ENCODE measurements around the gene NUDT7. TPM values are rescaled to one million over a fixed set of nuclear protein-coding genes. Genes with fewer than 3 reads are reported as not detected.

Gene NUDT7
- total RNA-seq, 1 donor from 2014 or later, result 6.8 TPM

GRCh38 chr16:77780378-77780837 lies 58.1 kb downstream of the NUDT7 start:
- peak in 1 of 2 donors; percentile 77 for DNase-seq (ENCODE audit: low read depth in 2 of 2)

DNA sequence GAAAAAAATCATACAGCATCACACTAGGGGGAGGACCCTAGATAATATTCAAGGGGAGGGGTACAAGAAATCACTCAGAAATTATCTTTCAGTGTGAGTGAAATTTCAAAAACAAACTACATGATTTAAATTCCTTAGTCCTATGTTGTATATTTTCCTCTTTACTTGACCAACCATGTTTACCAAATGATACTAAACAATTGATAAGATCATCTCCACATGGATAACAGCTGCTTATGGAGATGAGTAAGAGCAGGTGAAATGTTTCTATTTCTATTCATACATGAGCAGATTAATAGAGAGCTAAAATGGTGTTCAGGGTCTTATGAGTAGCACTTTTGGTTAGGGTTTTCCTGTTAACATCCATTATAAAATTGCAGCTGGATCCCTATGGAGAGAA lies 58.8 kb downstream of the NUDT7 start:
- DNase-seq (ENCODE audit: low read depth in 2 of 2), result no peak

- no peak for DNase-seq (ENCODE audit: low read depth in 2 of 2)
These were observed 60.4 kb downstream of the NUDT7 start for GRCh38 chr16:77782694-77783093.

GRCh38 chr16:77784441-77785372 lies 62.4 kb downstream of the NUDT7 start:
- no peak for DNase-seq (ENCODE audit: low read depth in 2 of 2)

DNA sequence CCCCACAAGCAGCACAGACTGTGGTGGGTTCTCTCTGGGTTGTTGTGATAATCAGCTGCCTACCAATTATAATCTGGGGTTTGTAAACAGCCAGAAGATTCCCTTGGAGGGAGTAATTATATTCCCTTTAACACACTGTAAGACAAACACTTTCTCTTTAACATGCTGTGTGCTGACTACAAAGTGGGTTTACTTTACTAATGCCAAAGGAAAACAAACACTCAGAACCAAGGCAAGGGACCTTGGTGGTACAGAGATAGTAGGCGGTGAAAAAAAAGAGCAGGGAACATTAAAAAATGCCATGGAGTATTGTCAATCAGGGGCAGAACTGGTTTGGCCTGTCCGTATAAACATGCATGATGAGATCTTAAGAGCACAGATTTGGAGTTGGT lies 63.1 kb downstream of the NUDT7 start:
- DNase-seq (ENCODE audit: low read depth in 2 of 2), result no peak

- no peak for DNase-seq (ENCODE audit: low read depth in 2 of 2)
These were observed 64.0 kb downstream of the NUDT7 start for GRCh38 chr16:77786186-77786847.

DNA sequence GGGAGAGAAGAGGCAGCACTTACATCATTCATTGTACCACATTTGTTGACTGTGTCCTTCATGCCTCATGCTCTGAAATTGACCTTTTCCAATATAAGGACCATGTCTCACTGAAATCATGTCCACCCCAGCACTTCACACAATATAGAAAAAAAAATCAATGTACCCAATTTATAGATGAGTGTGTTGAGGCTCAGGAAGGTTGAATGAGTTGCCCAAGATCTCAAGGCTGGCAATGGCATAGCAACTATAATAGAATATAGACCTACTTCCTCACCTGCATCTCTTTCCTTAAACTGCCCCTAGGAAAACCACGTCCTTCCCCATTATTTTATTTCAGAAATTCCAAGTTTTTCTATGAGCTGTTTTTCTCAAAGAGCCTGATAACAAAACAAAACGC lies 65.1 kb downstream of the NUDT7 start:
- no peak for DNase-seq (ENCODE audit: low read depth in 2 of 2)

DNA sequence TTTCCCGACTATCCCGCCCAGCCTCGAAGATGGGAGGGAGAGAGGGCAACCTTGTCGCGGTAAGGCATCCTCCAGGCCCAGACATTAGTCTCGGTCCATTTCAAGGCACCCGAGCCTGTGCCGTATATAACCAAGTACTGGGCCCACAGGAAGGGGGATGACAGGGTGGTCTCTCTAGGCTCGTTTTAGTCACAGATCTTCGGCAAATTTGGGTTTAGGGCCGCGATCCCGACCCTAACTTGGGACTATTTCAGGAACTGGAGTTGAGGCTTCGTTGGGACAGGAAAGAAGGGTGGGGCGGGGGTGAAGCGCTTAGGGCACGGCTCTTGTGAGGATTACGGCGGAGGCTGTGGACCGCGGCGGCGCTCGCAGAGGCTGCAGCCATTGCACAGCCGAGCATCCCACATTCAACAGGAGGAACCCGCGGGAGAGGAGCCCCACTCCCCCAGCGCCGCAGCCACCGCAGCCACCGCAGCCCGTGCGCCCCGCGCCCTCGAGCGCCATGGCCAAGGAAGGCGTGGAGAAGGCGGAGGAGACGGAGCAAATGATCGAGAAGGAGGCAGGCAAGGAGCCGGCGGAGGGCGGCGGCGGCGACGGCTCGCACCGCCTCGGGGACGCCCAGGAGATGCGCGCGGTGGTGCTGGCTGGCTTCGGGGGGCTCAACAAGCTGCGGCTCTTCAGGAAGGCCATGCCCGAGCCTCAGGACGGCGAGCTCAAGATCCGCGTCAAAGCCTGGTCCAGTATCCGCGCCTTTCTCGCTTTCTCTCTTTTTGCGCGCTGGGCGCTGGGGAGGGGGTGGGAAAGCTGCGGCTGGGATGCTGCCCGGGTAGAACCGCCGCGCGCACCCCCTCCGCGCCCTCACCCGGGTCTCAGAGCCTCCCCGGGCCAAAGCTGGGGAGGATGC lies 66.1 kb downstream of the NUDT7 start, which contains the start of gene VAT1L:
Gene VAT1L (plus strand): TSS at position 384 of the 904 bp plus-strand sequence. CDS start 119 bp downstream, at position 503.
- DNase-seq (ENCODE audit: low read depth in 2 of 2), result peak in 1 of 2 donors; percentile 53

GRCh38 chr16:77789085-77790008 lies 67.0 kb downstream of the NUDT7 start:
- DNase-seq (ENCODE audit: low read depth in 2 of 2), result no peak

DNA sequence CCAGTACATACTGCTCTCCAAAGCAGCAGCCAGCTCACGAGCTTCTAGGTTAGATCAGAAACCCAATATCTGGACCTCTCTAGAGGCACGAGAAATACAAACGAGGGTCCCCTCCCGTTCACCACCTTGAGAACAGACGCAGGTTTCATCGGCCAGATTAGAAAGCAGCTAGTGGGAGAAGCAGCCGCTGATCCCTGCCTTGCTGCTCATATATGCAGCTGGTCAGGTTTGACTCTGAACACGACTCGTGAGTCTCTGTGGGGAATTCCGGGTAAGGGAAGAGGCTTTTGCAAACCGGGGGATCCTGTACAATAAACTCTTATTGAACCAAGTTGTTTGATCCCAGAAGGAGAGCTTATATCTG lies 67.7 kb downstream of the NUDT7 start:
- DNase-seq (ENCODE audit: low read depth in 2 of 2), result no peak

DNA sequence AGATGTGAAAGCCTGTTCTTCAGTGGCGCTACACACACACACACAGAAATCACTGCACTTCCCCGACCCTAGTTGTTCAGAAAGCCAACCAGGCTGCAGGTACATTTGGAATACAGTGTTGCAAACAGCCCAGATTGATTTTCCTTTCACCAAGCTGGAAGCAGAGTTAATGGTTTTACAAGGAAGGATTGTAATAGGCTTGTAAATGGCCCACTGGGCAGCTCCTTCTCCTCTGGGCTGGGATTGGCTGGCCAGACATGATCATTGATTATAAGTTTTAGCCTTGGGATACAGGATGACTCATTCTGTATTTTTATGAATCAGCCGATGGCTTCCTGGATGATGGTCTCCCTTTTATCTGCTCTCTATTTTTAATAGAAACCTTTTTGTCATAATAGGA lies 68.6 kb downstream of the NUDT7 start:
- no peak for DNase-seq (ENCODE audit: low read depth in 2 of 2)

Other genes with a start within 250 kb of the NUDT7 start
- gene VAT1L, start 66.0 kb downstream of the NUDT7 start, total RNA-seq, result 0.13 and 1.7 TPM in 2 replicates